GM18505 (cell line): ENCODE data around the gene CACNA1E.

ENCODE experiments used
- ATAC-seq: cut with Tn5 transposase; IDR thresholded peaks from one replicate; pipeline ENCODE4 v1.9.1; 2021; ENCODE audit not compliant: unreplicated experiment
- POLR2A ChIP-seq: IDR thresholded peaks from 4 replicates; pipeline ENCODE4 v1.6.1; 2011; ENCODE audit warnings: borderline replicate concordance; ENCODE audit not compliant: insufficient read depth, insufficient read length; ENCODE audit errors: extremely low read depth

Gene CACNA1E

GRCh38 chr1:181701891-181702290 is 218.6 kb downstream of the CACNA1E start:
- TF ChIP-seq POLR2A, result no peak
- no peak for ATAC-seq

- TF ChIP-seq POLR2A, result no peak
- ATAC-seq, result no peak
Observed at GRCh38 chr1:181704546-181704945, 221.2 kb downstream of the CACNA1E start.

- no peak for TF ChIP-seq POLR2A
- no peak for ATAC-seq
Observed at GRCh38 chr1:181711820-181712219, 228.5 kb downstream of the CACNA1E start.

- no peak for TF ChIP-seq POLR2A
- ATAC-seq, result no peak
Observed at GRCh38 chr1:181712711-181713110, 229.4 kb downstream of the CACNA1E start.

GRCh38 chr1:181714428-181714827 is 231.1 kb downstream of the CACNA1E start:
- ATAC-seq, result no peak
- TF ChIP-seq POLR2A, result no peak

- no peak for ATAC-seq
- no peak for TF ChIP-seq POLR2A
Observed at GRCh38 chr1:181718034-181718433, 234.7 kb downstream of the CACNA1E start.

GRCh38 chr1:181726320-181727012 is 243.1 kb downstream of the CACNA1E start:
- no peak for TF ChIP-seq POLR2A
- no peak for ATAC-seq

- ATAC-seq, result no peak
- no peak for TF ChIP-seq POLR2A
Observed at GRCh38 chr1:181730606-181731005, 247.3 kb downstream of the CACNA1E start.

GRCh38 chr1:181732218-181732990 is 249.1 kb downstream of the CACNA1E start:
- ATAC-seq, result no peak
- TF ChIP-seq POLR2A, result no peak

- TF ChIP-seq POLR2A, result no peak
- no peak for ATAC-seq
Observed at GRCh38 chr1:181733486-181733885, 250.2 kb downstream of the CACNA1E start.

GRCh38 chr1:181737056-181737455 is 253.7 kb downstream of the CACNA1E start:
- TF ChIP-seq POLR2A, result no peak
- ATAC-seq, result no peak

GRCh38 chr1:181739214-181739613 is 255.9 kb downstream of the CACNA1E start:
- TF ChIP-seq POLR2A, result no peak
- ATAC-seq, result no peak

- no peak for TF ChIP-seq POLR2A
Observed at GRCh38 chr1:181742426-181742825, 259.1 kb downstream of the CACNA1E start.

GRCh38 chr1:181743878-181744312 is 260.6 kb downstream of the CACNA1E start:
- ATAC-seq, result no peak
- no peak for TF ChIP-seq POLR2A

More at GRCh38 chr1:181742426-181742825, 259.1 kb downstream of the CACNA1E start:
- ATAC-seq, result no peak
